ENCODE measurements around the gene ATAT1. TPM values are rescaled to one million over a fixed set of nuclear protein-coding genes. Genes with fewer than 3 reads are reported as not detected.

The ATAT1 gene
- polyA plus RNA-seq, 1 donor from 2014 or later = 70.4 TPM

DNA sequence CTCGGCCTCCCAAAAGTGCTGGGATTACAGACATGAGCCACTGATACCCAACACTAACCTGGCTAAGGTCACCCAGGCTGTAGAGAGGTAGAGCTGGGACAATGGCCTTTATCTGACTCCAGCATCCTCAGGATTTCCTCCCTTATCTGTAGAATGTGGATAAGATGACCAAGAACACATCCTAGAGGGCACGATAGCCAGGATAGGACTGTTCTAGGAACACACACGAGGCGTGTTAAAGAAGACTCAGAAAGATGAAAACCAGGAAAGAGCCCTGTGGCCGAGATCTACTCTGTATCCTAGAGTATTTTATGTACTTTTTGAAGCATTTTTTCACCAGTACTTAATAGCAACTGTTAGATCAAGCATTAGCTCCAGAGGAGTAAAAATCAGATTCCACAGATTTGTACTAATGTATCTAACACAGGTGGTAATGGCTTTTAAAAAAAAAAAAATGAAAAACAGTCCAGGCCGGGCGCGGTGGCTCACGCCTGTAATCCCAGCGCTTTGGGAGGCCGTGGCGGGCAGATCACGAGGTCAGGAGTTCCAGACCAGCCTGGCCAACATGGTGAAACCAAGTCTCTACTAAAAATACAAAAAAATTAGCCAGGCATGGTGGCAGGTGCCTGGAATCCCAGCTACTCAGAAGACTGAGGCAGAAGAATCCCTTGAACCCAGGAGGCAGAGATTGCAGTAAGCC, 26.9 kb upstream of the ATAT1 start:
- H3K27ac ChIP-seq (ENCODE audit: low read length) = no peak overlapping the region
- H3K4me2 ChIP-seq (ENCODE audit: low read length) = no peak overlapping the region
- no peaks in the 10 kb centered on the region for H3K9me2 ChIP-seq (ENCODE audit: insufficient read depth, low read length)
- no peaks in the 10 kb centered on the region for H3K79me2 ChIP-seq (replicated peaks; ENCODE audit: insufficient read depth, low read length)
- H3K9me3 ChIP-seq (ENCODE audit: low read length) = no peaks in the 10 kb centered on the region
- H3K9ac ChIP-seq (ENCODE audit: low read length) = no peak overlapping the region
- no peaks in the 10 kb centered on the region for H3F3A ChIP-seq (ENCODE audit: insufficient read depth, low read length, poor library complexity, severe bottlenecking)
- H3K27me3 ChIP-seq (ENCODE audit: insufficient read depth, low read depth, low read length) = no peaks in the 10 kb centered on the region
- H4K20me1 ChIP-seq (ENCODE audit: insufficient read depth) = peaks cover 4% of the 10 kb centered on the region
- peaks cover 9% of the 10 kb centered on the region for H3K36me3 ChIP-seq (ENCODE audit: insufficient read depth, low read length)
- no peak overlapping the region for H3K4me3 ChIP-seq (ENCODE audit: low read length)
- TF ChIP-seq MXI1 (conservative IDR thresholded peaks at IDR 0.05; ENCODE audit: poor library complexity, severe bottlenecking) = no peak
- TF ChIP-seq REST (IDR thresholded peaks at IDR 0.05; ENCODE audit: borderline replicate concordance) = no peak
- no peak for TF ChIP-seq EZH2 (IDR thresholded peaks at IDR 0.05; ENCODE audit: borderline replicate concordance, insufficient read depth, low read length, poor library complexity, severe bottlenecking)
- TF ChIP-seq TAF1 (IDR thresholded peaks at IDR 0.05; ENCODE audit: low read depth) = no peak
- TF ChIP-seq EP300 (conservative IDR thresholded peaks at IDR 0.05; ENCODE audit: poor library complexity, severe bottlenecking) = no peak
- TF ChIP-seq SMC3 (conservative IDR thresholded peaks at IDR 0.05; ENCODE audit: poor library complexity) = no peak
- TF ChIP-seq POLR2AphosphoS5 (IDR thresholded peaks at IDR 0.05) = no peak
- no peak for TF ChIP-seq CTCF (IDR thresholded peaks at IDR 0.05; ENCODE audit: poor library complexity, severe bottlenecking)
- TF ChIP-seq RAD21 (conservative IDR thresholded peaks at IDR 0.05) = no peak
- no peak overlapping the region for H2AFZ ChIP-seq (ENCODE audit: low read depth, low read length)

DNA sequence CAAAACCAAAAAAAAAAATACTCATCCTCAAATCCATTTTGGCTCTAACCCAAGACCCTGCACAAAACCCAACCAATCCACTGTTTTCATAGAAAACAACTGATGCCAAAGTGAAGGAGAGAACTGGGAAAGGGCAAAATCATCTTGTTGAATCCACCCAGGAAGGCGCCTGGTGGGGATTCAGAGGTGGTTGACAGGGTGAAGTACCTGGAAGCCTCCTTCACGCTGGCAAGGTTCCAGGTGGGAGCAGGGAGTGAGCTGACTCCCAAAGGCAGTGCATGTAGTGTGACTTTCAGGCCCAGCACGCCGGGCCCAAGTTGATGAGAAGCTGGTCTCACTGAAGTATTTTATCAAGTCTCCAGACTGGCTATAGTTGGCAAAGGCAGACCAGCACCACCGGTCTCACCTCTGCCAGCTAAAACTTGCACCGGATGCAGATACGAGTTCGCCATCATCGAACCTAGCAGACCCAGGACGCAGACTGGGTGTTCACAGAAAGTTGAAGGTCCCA, 26.2 kb upstream of the ATAT1 start:
- no peak overlapping the region for H2AFZ ChIP-seq (ENCODE audit: low read depth, low read length)
- H3K36me3 ChIP-seq (ENCODE audit: insufficient read depth, low read length) = peaks cover 9% of the 10 kb centered on the region
- no peak overlapping the region for H3K4me3 ChIP-seq (ENCODE audit: low read length)
- H3K27me3 ChIP-seq (ENCODE audit: insufficient read depth, low read depth, low read length) = no peaks in the 10 kb centered on the region
- H4K20me1 ChIP-seq (ENCODE audit: insufficient read depth) = peaks cover 4% of the 10 kb centered on the region
- no peak for TF ChIP-seq MXI1 (conservative IDR thresholded peaks at IDR 0.05; ENCODE audit: poor library complexity, severe bottlenecking)
- TF ChIP-seq SMC3 (conservative IDR thresholded peaks at IDR 0.05; ENCODE audit: poor library complexity) = no peak
- TF ChIP-seq EZH2 (IDR thresholded peaks at IDR 0.05; ENCODE audit: borderline replicate concordance, insufficient read depth, low read length, poor library complexity, severe bottlenecking) = no peak
- TF ChIP-seq REST (IDR thresholded peaks at IDR 0.05; ENCODE audit: borderline replicate concordance) = no peak
- no peak overlapping the region for H3K9ac ChIP-seq (ENCODE audit: low read length)
- H3K79me2 ChIP-seq (replicated peaks; ENCODE audit: insufficient read depth, low read length) = no peaks in the 10 kb centered on the region
- H3F3A ChIP-seq (ENCODE audit: insufficient read depth, low read length, poor library complexity, severe bottlenecking) = no peaks in the 10 kb centered on the region
- H3K4me2 ChIP-seq (ENCODE audit: low read length) = no peak overlapping the region
- no peak overlapping the region for H3K27ac ChIP-seq (ENCODE audit: low read length)
- H3K9me2 ChIP-seq (ENCODE audit: insufficient read depth, low read length) = no peaks in the 10 kb centered on the region
- H3K9me3 ChIP-seq (ENCODE audit: low read length) = no peaks in the 10 kb centered on the region

All from neural cell (in vitro differentiated cells).